ENCODE data around the gene SPI1. TPM values are rescaled to one million over a fixed set of nuclear protein-coding genes. Genes with fewer than 3 reads are reported as not detected.

SPI1 gene
- total RNA-seq, 2 experiments from 2014 or later, result 4.9 to 5.9 TPM

- ATAC-seq (ENCODE audit: poor library complexity), result no peak
- no peaks in the 10 kb centered on the region for H3K4me1 Mint-ChIP-seq (ENCODE audit: low read depth)
- H3K27ac ChIP-seq (ENCODE audit: low read depth in 1 of 2, low read length in 2 of 2), result no peak overlapping the region
- no peaks in the 10 kb centered on the region for H3K36me3 ChIP-seq (ENCODE audit: insufficient read depth, low read length)
- no peak overlapping the region for H3K27ac Mint-ChIP-seq
- H3K27me3 ChIP-seq (ENCODE audit: control insufficient read depth in 1 of 2, insufficient read depth in 2 of 2, low read length in 2 of 2), result no peaks in the 10 kb centered on the region
- no peak overlapping the region for H3K4me3 Mint-ChIP-seq
- H3K27me3 Mint-ChIP-seq, result no peaks in the 10 kb centered on the region
- intact Hi-C loops (cut with DNase I, micrococcal nuclease), result loop anchor here (2.0 kb wide), 3 partner anchors 19 to 79 kb away; no protein-coding TSS in a partner anchor
- peak overlapping the region; percentile 38 for H3K4me3 ChIP-seq (ENCODE audit: low read length)
- no peak for DNase-seq
- CTCF ChIA-PET, result interaction anchor here (1.6 kb wide), 1 partner anchor 18 kb away, joined by 12 read pairs; no protein-coding TSS in a partner anchor
- POLR2A ChIA-PET, result no interaction called here
- no peaks in the 10 kb centered on the region for H3K36me3 Mint-ChIP-seq (ENCODE audit: low read depth)
- no peaks in the 10 kb centered on the region for H3K9me3 Mint-ChIP-seq
- H3K4me1 ChIP-seq (ENCODE audit: insufficient read depth, low read length), result peaks cover 13% of the 10 kb centered on the region
- H3K9me3 ChIP-seq (ENCODE audit: control insufficient read depth in 1 of 2, insufficient read depth in 1 of 2, low read length in 2 of 2), result no peaks in the 10 kb centered on the region
- TF ChIP-seq, protein P1, sequence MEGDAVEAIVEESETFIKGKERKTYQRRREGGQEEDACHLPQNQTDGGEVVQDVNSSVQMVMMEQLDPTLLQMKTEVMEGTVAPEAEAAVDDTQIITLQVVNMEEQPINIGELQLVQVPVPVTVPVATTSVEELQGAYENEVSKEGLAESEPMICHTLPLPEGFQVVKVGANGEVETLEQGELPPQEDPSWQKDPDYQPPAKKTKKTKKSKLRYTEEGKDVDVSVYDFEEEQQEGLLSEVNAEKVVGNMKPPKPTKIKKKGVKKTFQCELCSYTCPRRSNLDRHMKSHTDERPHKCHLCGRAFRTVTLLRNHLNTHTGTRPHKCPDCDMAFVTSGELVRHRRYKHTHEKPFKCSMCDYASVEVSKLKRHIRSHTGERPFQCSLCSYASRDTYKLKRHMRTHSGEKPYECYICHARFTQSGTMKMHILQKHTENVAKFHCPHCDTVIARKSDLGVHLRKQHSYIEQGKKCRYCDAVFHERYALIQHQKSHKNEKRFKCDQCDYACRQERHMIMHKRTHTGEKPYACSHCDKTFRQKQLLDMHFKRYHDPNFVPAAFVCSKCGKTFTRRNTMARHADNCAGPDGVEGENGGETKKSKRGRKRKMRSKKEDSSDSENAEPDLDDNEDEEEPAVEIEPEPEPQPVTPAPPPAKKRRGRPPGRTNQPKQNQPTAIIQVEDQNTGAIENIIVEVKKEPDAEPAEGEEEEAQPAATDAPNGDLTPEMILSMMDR (IDR thresholded peaks at IDR 0.05), result no peak
These were observed 2.7 kb downstream of the SPI1 start for GRCh38 chr11:47375546-47376085.

- Mint-ChIP-seq H3K36me3 (ENCODE audit: low read depth) (no peaks in the 10 kb centered on the region), H3K4me1 (ENCODE audit: low read depth) (no peaks in the 10 kb centered on the region), H3K4me3 (no peak overlapping the region), H3K27ac (no peak overlapping the region), H3K9me3 (no peaks in the 10 kb centered on the region), H3K27me3 (no peaks in the 10 kb centered on the region)
- Histone ChIP-seq H3K4me1 (ENCODE audit: insufficient read depth, low read length) (peaks cover 13% of the 10 kb centered on the region), H3K27ac (ENCODE audit: low read depth in 1 of 2, low read length in 2 of 2) (no peak overlapping the region), H3K4me3 (ENCODE audit: low read length) (no peak overlapping the region), H3K27me3 (ENCODE audit: control insufficient read depth in 1 of 2, insufficient read depth in 2 of 2, low read length in 2 of 2) (no peaks in the 10 kb centered on the region), H3K9me3 (ENCODE audit: control insufficient read depth in 1 of 2, insufficient read depth in 1 of 2, low read length in 2 of 2) (no peaks in the 10 kb centered on the region), H3K36me3 (ENCODE audit: insufficient read depth, low read length) (no peaks in the 10 kb centered on the region)
- DNase-seq (no peak), ATAC-seq (ENCODE audit: poor library complexity) (no peak)
- ChIA-PET POLR2A (interaction anchor here (1.0 to 1.2 kb wide), 2 partner anchors 25 to 37 kb away, joined by 11 to 12 read pairs; no protein-coding TSS in a partner anchor), CTCF (interaction anchor here (1.0 to 6.1 kb wide), 4 partner anchors 19 to 36 kb away, joined by 10 to 43 read pairs (median 12); no protein-coding TSS in a partner anchor)
- TF ChIP-seq, protein P1 (IDR thresholded peaks at IDR 0.05), result no peak
- intact Hi-C loops (cut with DNase I, micrococcal nuclease), result loop anchor here (2.0 kb wide), 3 partner anchors 20 to 80 kb away; no protein-coding TSS in a partner anchor
These were observed 3.3 kb downstream of the SPI1 start for GRCh38 chr11:47375020-47375419.

DNA sequence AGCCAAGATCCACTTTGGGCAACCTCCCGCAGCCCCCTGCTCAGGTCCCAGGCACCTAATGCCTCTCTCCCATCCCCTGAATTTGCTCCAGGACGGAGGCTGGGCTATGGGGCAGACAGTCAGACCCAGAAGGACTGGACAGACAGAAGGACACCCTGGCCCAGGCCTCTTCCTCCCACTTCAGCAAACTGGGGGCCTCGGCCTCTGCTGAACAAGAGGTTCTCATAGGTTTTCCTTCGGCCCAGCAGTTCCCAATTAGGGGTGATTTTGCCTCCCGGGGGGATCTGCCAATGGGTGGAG lies 3.7 kb downstream of the SPI1 start:
- Histone ChIP-seq H3K4me3 (ENCODE audit: low read length) (no peak overlapping the region), H3K27me3 (ENCODE audit: control insufficient read depth in 1 of 2, insufficient read depth in 2 of 2, low read length in 2 of 2) (no peaks in the 10 kb centered on the region), H3K4me1 (ENCODE audit: insufficient read depth, low read length) (peaks cover 13% of the 10 kb centered on the region), H3K27ac (ENCODE audit: low read depth in 1 of 2, low read length in 2 of 2) (no peak overlapping the region), H3K36me3 (ENCODE audit: insufficient read depth, low read length) (no peaks in the 10 kb centered on the region), H3K9me3 (ENCODE audit: control insufficient read depth in 1 of 2, insufficient read depth in 1 of 2, low read length in 2 of 2) (no peaks in the 10 kb centered on the region)
- CTCF ChIA-PET, result interaction anchor here (0.7 to 6.1 kb wide), 13 partner anchors 11 to 79 kb away, joined by 3 to 43 read pairs (median 4); no protein-coding TSS in a partner anchor
- no peak overlapping the region for H3K27ac Mint-ChIP-seq
- no peaks in the 10 kb centered on the region for H3K27me3 Mint-ChIP-seq
- H3K4me3 Mint-ChIP-seq, result no peak overlapping the region
- H3K36me3 Mint-ChIP-seq (ENCODE audit: low read depth), result no peaks in the 10 kb centered on the region
- DNase-seq, result no peak
- no peaks in the 10 kb centered on the region for H3K9me3 Mint-ChIP-seq
- POLR2A ChIA-PET, result interaction anchor here (0.7 to 1.6 kb wide), 8 partner anchors 17 to 52 kb away, joined by 3 to 12 read pairs (median 6); partner anchors contain the start of genes PSMC3 and SLC39A13
- ATAC-seq (ENCODE audit: poor library complexity), result no peak
- intact Hi-C loops (cut with DNase I, micrococcal nuclease), result loop anchor here (1.0 to 5.0 kb wide), 6 partner anchors 20 to 478 kb away; partner anchors contain the start of gene SLC39A13 (in 2 of the 2)
- TF ChIP-seq, protein P1 (IDR thresholded peaks at IDR 0.05), result no peak
- no peaks in the 10 kb centered on the region for H3K4me1 Mint-ChIP-seq (ENCODE audit: low read depth)

Data from CD4-positive, alpha-beta T cell (primary cell).